22Rv1 (cell line): ENCODE results near the gene SERPINI1.

ENCODE experiments used
- H3K27ac ChIP-seq: fragments of 450-650 bp; 2 replicates; pipeline ENCODE4 v1.5.1; 2017
- CTCF ChIP-seq: fragments of 450-650 bp; IDR thresholded peaks from 2 replicates; pipeline ENCODE4 v1.5.1; 2017; ENCODE audit warnings: mild to moderate bottlenecking
- ZFX ChIP-seq: fragments of 450-650 bp; IDR thresholded peaks from 2 replicates; pipeline ENCODE4 v1.6.1; 2017; ENCODE audit warnings: antibody characterized with exemption, borderline replicate concordance

SERPINI1 gene

DNA sequence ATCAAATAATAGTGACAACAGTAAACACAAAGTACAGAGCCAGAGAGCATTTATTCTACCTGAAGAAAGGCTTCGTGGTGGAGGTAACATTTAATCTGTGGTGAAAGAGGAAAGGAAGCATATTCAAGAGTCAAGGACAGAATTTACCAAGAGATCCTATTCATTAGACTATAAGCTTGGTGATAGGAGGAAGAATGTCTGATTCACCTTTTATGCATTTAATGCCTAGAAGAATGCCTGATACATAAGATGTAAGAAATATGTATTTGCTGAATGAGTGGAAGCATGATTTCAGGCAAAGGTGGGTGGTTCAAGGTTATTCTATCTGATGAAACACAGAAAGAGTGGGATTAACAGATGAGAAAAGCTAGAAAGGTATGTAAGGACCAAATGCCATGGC, 119.8 kb downstream of the SERPINI1 start:
- no peak overlapping the region for H3K27ac ChIP-seq
- no peak for TF ChIP-seq CTCF
- no peak for TF ChIP-seq ZFX

DNA sequence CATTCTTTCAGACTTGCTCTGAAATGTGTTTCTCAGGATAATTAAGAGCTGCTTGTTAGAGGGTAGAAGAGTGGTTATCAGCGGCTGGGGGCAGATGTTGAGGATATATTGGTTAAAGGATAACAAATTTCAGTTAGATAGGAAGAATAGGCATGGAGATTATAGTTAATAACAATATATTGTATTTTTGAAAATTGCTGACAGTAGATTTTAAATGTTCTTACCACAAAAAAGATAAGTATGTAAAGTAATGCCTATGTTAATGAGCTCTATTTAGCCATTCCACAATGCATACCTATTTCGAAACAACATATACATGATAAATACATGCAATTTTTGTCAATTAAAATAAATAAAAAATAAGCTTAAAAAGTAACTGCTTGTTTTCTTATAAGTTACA, 123.3 kb downstream of the SERPINI1 start:
- TF ChIP-seq CTCF: no peak
- no peak for TF ChIP-seq ZFX
- H3K27ac ChIP-seq: no peak overlapping the region

- TF ChIP-seq ZFX (no peak), CTCF (no peak)
- H3K27ac ChIP-seq: no peak overlapping the region
Observed at GRCh38 chr3:167859610-167860009, 124.1 kb downstream of the SERPINI1 start.

DNA sequence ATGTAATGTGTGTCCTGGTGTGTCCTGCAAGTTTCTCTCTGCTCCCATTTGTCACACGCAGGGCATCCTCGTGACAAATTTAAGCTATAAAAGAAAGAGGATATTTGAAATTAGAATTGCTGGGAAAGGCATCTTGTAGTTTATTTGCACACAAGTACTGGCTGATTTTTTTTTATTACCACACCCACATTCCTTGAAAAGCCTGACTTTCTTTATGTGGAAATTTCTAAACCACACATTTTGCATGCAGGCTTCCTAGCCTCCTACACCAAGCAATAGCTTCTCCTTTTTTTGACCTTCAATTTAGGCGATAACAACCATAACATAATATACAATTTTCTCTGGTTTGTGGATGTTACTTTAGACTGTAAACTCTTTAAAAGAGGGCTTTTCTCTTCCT, 126.1 kb downstream of the SERPINI1 start:
- no peak overlapping the region for H3K27ac ChIP-seq
- TF ChIP-seq CTCF (no peak), ZFX (no peak)

GRCh38 chr3:167862104-167862730, 126.7 kb downstream of the SERPINI1 start:
- no peak for TF ChIP-seq CTCF
- no peak for TF ChIP-seq ZFX
- no peak overlapping the region for H3K27ac ChIP-seq

DNA sequence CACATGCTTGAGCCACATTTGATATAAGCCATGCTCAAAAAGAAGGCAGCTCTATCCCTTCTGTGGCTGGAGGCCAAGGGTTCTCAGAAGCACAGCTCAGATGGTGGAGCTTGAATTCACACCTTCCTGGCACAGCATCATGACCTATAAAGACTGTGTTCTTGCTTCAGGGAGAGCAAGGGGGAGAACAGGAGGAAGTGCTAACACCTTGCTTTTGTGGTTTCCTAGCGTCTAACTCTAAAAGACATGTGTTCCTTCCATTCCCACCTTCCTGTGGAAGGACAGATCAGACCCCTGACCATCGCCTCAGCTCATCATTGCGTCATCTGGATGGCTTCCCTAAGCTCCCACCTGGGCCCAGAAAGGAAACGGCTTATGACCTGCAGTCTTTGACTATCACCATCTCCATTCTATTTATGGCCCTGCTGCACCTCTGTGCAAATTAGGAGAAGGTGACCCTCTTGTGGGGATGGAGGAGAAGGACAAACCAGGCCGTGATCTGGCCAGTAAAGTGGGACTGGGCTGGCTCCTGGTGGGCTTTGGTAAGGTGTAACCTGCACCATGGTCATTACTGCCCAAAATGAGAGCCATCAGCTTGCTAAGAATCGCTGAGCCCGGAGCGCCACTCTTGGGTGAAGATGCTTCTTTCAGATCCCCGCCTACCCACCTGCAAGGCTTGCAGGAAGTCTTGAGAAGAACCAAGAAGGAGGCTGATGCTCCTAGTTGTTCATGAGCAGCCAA, 128.5 kb downstream of the SERPINI1 start:
- no peak overlapping the region for H3K27ac ChIP-seq
- no peak for TF ChIP-seq CTCF
- no peak for TF ChIP-seq ZFX

DNA sequence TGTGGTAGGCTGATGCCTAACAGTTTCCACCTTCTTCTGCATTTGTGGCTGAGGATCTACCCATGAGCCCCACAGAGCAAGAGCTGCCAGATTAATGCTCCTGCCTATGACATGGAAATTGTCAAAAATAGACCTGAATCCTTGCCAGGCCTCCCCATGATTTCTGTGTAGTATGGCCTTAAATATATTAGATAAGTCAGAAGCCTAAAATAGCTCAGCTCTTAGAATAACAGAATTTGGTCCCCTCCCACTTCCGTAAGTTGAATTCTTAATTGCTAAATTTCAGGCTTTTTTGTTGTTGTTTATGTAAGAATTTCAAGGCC, 129.0 kb downstream of the SERPINI1 start:
- TF ChIP-seq ZFX: no peak
- TF ChIP-seq CTCF: no peak
- no peak overlapping the region for H3K27ac ChIP-seq
